Kidney capillary endothelial cell (primary cell): ENCODE results near the gene OR2H1.

Source experiments
- DNase-seq: peaks from one replicate; pipeline ENCODE4 v3.0.0-alpha.2; 2018; ENCODE audit warnings: low spot score

Gene OR2H1

DNA sequence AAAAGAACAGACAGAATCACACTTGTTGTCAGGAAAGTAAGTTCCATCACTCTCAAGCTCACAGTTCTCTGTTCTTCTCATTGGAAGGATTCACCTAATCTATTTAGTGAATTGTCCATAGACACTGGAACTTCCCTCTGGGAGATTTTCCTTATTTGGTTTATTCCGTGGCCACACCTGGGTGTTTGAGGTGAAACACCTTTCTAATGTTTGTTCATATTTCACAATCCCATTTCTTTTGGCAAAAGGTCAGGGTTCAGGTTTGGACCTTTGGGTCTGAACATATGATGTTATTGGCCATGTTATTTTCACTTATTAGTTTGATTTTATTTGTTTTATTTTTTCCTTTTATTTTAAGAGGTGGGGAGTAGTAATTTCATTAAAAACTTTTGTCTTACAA, 26.8 kb downstream of the OR2H1 start:
- no peak for DNase-seq

- DNase-seq = no peak
Observed at GRCh38 chr6:29486577-29486976, 29.6 kb downstream of the OR2H1 start.

- no peak for DNase-seq
Observed at GRCh38 chr6:29487131-29487530, 30.2 kb downstream of the OR2H1 start.

GRCh38 chr6:29487660-29488059, 30.7 kb downstream of the OR2H1 start, which contains the start of gene MAS1L:
Gene MAS1L, minus strand, starts transcription at chr6:29487956. Its CDS starts 54 bp downstream, at chr6:29487902.
- no peak for DNase-seq

DNA sequence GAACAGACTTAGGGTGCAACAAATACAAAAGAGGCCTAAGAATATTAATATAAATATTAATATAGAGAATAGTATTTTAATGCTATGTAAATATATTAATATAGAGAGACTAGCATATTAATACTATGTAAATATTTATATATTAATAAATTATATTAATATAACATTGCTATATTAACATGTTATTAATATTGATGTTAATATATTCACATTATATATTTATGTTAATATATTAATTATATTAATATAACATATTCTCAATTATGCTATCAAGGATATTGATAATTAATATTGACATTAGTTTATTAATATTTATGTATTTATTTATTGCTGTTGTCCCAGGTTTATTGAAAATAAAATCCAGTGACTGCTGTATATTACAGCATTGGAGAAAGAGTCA, 31.9 kb downstream of the OR2H1 start:
- DNase-seq = no peak

DNA sequence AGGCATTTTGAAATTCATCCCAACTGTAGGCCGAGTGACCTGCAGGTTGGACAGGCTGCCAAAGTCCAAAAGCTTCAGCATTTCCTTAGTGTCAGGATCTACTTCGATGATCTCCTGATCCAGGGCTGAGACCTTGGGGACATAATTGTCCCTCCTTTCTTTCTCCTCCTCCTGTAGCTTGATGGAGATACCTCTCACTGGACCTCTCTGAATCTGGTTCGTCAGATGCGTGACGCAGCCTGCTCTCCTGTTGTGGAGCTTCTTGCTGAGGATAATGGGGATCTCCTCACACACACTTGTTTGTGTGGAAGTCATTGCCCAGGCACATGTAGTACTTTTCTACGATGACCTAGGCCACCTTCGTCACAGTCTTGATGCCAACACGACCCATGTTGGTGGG, 32.3 kb downstream of the OR2H1 start:
- no peak for DNase-seq

DNA sequence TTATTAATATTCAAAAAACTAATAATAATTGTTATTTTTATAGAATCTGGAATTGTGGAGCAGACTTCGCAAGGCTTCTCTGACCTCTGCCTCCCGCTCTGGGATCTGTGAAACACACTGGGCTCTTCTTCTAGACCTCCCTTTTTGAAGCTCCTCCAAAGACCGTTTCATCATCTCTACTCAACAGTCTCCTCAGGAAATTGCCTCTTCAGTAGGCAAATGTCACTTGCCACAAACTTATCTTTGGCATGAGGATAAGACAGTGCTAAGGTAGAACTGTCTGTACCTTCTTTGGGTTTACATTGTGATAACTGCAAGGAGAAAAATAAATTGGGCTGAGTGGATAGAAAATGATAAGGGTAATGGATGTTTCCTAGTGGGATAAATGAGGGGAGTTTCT, 33.1 kb downstream of the OR2H1 start:
- DNase-seq = no peak

DNA sequence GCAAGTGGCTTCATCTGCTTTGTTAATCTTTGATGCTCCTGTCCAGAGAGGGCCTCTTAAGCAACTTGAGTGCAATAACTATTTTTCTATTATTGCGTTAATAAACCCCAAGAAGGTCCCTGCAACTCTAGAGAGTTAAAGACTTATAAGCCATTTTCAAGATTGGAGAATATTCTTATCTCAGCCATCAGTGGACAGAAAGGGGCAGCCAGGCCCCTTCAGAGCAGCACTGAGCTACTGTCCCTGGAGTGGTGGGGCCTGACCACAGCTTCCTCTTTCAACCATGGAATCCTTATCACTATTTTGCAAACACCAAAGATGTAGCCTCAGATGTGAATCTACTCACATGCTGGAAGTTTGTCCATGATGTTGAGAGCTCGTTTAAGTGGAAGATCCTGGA, 33.6 kb downstream of the OR2H1 start:
- no peak for DNase-seq

DNA sequence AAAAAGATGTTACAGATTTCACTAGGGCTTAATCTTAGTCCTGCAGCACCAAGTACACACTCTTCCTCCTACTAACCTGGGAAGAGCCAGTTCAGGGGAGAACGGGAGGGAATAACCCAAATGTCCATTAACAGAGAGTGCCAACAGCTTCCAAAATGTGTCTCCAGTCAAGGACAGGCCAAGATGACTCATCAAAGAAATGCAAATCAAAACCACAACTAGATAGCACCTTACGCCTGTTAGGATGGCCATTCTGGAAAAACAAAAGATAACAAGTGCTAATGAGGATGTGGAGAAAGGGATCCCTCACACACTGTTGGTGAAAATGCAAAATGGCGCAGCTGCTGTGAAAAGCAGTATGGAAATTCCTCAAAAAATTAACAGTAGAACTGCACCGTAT, 34.6 kb downstream of the OR2H1 start:
- no peak for DNase-seq

- no peak for DNase-seq
Observed at GRCh38 chr6:29493261-29493660, 36.3 kb downstream of the OR2H1 start.

- no peak for DNase-seq
Observed at GRCh38 chr6:29494131-29494530, 37.2 kb downstream of the OR2H1 start.

DNA sequence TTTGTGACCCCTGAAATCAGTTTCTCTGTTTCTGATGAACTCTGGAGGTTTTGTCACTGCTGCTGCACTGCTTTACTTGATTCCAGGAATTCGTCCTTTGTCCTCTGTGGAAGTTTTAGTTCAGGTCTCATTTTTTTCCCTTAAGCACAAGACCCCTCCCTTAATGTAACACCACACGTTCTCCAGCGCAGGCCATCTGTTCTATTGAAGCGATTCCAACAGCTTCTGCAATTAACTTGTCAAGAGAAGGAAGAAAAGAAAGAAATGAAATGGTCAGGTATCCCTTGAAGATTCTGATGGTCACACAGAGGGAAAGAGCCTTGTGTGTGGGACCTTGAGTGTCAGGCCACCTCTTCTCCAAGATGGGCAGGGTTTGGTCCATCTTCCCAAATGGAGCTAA, 38.6 kb downstream of the OR2H1 start:
- no peak for DNase-seq

DNA sequence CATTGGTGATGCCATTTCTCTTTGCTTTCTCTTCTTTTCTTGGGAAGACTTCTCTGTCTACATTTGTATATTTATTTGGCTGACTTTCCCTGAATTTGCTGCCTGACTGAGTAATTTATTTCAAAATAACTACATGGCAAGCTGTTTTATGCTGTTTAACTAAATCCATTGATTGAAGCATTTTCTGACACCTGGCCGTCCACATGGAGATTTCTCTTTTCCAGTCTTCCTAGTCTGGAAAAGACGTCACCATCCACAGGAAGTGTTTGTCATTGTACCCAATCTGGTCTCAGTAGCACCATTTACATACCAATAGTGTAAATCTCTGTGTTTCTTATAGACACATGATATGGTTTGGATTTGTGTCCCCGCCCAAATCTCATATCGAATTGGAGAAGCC, 40.0 kb downstream of the OR2H1 start:
- DNase-seq = no peak

DNA sequence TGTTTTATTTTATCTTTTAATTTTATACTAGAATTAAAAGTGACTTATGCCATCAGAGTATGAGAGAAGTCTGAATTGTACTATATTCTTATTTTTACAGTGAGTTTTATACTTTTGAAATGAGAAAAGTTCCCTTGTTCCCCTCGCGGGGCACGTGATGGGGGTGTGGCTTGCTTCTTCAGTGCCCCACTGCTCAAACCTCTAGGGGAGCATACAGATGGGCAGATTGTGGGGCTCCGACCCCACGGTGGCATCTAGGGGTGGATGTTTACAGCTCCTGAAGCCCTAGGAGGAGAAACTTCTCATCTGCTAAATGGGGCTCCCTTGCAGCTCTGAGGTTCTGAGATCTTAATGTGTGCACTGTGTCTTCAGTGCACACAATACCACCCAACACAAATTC, 42.7 kb downstream of the OR2H1 start:
- DNase-seq = no peak

GRCh38 chr6:29500594-29500993, 43.6 kb downstream of the OR2H1 start:
- no peak for DNase-seq

DNA sequence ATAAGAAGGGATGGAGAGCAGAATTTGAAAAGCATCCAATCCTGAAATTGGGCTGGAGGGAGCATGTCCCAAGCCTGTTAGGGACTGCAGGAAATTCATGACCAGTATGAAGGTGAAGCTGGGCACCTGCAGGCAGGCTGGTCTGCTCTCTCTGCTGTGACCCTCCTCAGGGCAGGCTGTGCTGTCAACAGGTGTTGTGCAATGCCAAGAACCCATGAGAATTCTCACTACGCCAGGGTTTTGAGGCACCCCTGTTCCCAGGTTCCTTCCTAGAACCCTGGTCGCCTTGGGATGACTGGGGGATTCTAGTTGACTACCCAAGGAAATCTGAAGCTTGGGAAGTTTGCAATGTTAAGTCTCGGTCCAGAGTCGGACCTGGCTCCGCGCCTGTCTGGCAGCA, 44.2 kb downstream of the OR2H1 start:
- DNase-seq = no peak

DNA sequence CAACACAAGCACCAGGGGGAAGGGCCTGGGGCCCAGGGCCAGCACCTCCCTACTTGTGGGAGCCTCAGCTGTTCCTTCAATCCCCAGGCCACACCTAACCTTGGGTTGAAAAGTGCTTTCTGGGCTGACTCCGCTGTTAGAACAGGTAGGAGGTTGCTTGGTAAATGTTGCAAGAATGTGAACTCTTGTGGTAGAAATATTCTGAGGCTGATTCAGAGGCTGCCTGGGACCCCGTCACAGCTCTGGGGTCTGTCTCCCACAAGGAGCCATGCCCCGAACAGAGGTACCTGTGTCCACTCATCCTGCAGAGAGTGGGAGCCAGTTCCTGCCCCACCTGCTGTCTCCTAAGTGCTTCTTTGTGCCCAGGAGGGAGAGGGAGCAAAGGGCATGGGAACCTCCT, 45.2 kb downstream of the OR2H1 start:
- no peak for DNase-seq

- DNase-seq = peak; percentile 5
Observed at GRCh38 chr6:29502597-29502996, 45.6 kb downstream of the OR2H1 start.

GRCh38 chr6:29504961-29505360, 48.0 kb downstream of the OR2H1 start:
- no peak for DNase-seq

DNA sequence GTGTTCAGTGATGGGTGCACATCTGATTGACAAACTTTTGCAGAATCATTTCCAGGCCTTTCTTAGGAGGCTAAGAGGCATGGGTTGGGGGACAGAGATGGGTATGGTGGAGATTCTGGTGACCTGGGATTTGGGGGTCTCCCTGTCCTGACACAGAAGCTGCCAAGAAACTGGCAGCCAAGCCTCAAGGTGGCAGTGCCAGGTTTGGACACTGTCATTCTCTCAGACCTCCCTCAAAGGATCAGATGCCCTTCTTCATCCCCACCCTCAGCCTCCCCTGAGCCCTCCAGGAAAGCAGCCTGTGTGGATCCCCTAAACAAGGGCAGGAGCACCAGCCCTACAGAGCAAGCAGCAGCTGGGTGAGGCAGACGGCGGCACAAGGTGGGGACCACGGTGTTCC, 48.9 kb downstream of the OR2H1 start:
- DNase-seq = no peak

DNA sequence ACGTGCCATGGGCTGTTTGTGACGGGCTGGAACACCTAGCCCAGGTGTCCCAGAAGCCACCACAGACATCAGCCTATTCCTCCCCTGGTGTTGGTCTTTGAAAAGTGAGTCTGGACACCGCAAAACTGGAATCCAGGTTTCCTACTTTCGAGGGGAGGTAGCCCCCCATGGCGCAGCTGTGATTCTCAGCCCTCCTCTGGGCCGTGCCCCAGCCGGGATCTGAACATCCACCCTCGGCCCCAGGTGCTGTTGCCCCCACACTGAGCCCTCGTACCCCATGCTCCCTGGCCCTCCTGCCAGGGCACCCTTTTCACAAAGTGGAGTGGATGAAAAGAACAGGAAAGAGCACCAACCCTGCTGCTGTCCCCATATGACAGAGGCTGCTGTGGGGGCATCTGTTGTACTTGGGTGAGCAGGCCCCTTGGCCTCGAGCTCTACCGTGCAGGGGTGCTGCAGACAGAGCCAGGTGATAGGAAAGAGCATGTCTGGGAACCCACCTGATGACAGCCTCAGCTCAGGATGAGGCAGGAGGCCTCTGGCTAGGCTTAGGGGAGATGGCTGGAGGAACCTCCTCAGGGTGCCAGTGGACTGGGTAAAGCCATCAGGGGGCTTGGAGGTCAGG, 49.6 kb downstream of the OR2H1 start:
- no peak for DNase-seq

DNA sequence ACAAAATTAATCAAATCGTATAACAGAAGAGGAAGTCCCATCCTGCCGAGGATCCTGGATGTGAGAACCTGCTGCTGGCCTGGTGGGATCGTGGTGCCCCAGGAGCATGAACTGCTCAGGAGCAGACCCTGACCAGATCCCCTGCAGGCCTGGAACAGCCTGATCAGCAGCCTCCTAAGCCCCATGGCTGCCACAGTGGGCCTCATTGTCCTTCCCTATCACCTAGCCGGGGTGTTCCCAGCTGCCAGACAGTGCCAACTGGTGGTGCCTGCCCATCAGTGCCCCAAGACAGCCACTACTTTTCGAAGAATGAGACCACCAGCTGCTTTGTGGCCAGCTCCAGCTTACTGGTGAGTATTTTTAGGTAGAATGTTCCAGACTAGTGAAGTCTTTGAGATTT, 50.4 kb downstream of the OR2H1 start:
- DNase-seq = no peak

DNA sequence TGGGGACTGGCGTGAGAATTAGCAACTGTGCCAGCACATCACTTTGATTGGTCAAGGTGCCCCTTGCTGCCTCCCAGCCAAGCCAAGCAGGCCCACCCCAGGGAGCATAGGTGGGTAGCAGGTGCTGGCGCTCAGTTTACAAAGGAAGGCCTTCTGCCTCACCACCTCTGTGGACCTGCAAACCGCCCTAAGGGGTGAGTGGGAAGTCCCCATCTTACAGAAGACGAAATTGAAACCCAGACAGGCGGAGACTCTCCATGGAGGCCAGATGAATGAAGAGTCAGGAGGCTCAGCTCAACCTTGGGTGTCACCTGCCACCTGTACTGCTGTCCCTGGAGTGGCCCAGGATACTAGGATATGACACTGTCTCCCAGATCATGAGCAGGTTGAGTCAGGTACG, 52.3 kb downstream of the OR2H1 start:
- no peak for DNase-seq

- DNase-seq = no peak
Observed at GRCh38 chr6:29509711-29510110, 52.8 kb downstream of the OR2H1 start.

DNA sequence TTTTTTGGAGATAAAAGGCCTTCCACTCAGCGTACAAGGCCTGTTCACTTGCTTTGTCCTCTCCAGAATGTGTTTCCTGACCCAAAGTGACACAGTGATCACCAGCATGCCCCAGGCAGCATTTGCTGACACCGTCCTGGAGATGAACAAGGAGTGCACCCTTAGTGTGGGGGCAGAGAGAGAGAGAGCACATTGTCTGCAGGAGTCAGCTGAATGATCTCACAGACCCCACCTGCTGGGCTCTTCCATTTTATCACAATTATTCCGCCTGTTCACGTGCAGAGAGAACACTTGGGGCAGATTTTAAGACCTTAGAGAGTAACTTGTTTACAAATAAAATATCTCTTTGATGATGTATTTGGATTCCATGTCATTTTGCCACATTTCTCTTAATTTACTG, 53.2 kb downstream of the OR2H1 start:
- DNase-seq = no peak
